Smooth muscle cell (in vitro differentiated cells): Measurements from ENCODE around the gene SCO1. TPM values are rescaled to one million over a fixed set of nuclear protein-coding genes. Genes with fewer than 3 reads are reported as not detected.

Experiments
- DNase-seq: peaks from one replicate; lab custom pipeline; 2025; ENCODE audit not compliant: unreplicated experiment; lab: John Stamatoyannopoulos, UW
- H2AFZ ChIP-seq: fragments of 200-600 bp; sonication (generic); 2 replicates; pipeline ENCODE4 v1.6.0; 2016; ENCODE audit warnings: antibody characterized with exemption, low read depth, mild to moderate bottlenecking
- H3F3A ChIP-seq: fragments of 200-600 bp; sonication (generic); 2 replicates; pipeline ENCODE4 v1.6.0; 2017; ENCODE audit warnings: antibody characterized with exemption, low read depth
- H3K27ac ChIP-seq: fragments of 200-600 bp; sonication (generic); 2 replicates; pipeline ENCODE4 v1.5.1; 2016; ENCODE audit warnings: low read depth, mild to moderate bottlenecking
- H3K27me3 ChIP-seq: fragments of 200-600 bp; sonication (generic); 2 replicates; pipeline ENCODE4 v1.6.1; 2016; ENCODE audit warnings: low read depth, mild to moderate bottlenecking
- H3K36me3 ChIP-seq: fragments of 200-600 bp; sonication (generic); 2 replicates; pipeline ENCODE4 v1.5.1; 2016; ENCODE audit warnings: low read depth
- H3K4me1 ChIP-seq: fragments of 200-600 bp; sonication (generic); 2 replicates; pipeline ENCODE4 v1.5.1; 2016; ENCODE audit warnings: low read depth
- H3K4me2 ChIP-seq: fragments of 200-600 bp; sonication (generic); 2 replicates; pipeline ENCODE4 v1.6.0; 2016; ENCODE audit warnings: mild to moderate bottlenecking
- H3K4me3 ChIP-seq: fragments of 200-600 bp; sonication (generic); 2 replicates; pipeline ENCODE4 v1.5.1; 2016; ENCODE audit warnings: mild to moderate bottlenecking
- H3K79me2 ChIP-seq: fragments of 200-600 bp; sonication (generic); 2 replicates; pipeline ENCODE4 v1.6.0; 2016; ENCODE audit warnings: low read depth, mild to moderate bottlenecking
- H3K9ac ChIP-seq: fragments of 200-600 bp; sonication (generic); 2 replicates; pipeline ENCODE4 v1.6.0; 2016; ENCODE audit warnings: low read depth
- H3K9me3 ChIP-seq: fragments of 200-600 bp; sonication (generic); replicated peaks from 2 replicates; pipeline ENCODE4 v1.5.1; 2016; ENCODE audit warnings: low read depth
- H4K20me1 ChIP-seq: fragments of 200-600 bp; sonication (generic); 2 replicates; pipeline ENCODE4 v1.6.0; 2016; ENCODE audit warnings: low read depth
- whole genome bisulfite sequencing: methylation state at CpG from one replicate; pipeline ENCODE4 v1.1.7; 2016; ENCODE audit warnings: low lambda C conversion rate; 5-methylcytosine and 5-hydroxymethylcytosine counted together
- polyA plus RNA-seq: library from polyadenylated mRNA; unstranded; fragments of >200 nt; fragmentation: Nextera tagmentation; extraction: Ambion mirVana; gene quantifications from 2 replicates; pipeline ENCODE4 v1.2.1, GENCODE V29; 2016
- total RNA-seq: library from RNA; depleted of rRNA; stranded (reverse); fragments of >200 nt; gene quantifications from 2 replicates; pipeline ENCODE4 v1.2.3, GENCODE V29; 2014
- TF ChIP-seq, protein P1 (sequence below): fragments of 200-600 bp; sonication (generic); IDR thresholded peaks from 2 replicates; pipeline ENCODE4 v1.5.1; 2017; ENCODE audit warnings: borderline replicate concordance, mild to moderate bottlenecking, antibody characterized with exemption; ENCODE audit not compliant: insufficient read depth, poor library complexity, severe bottlenecking

The SCO1 gene
- total and polyA plus RNA-seq, 2 experiments from 2014 or later = 25.9 to 28.3 TPM

DNA sequence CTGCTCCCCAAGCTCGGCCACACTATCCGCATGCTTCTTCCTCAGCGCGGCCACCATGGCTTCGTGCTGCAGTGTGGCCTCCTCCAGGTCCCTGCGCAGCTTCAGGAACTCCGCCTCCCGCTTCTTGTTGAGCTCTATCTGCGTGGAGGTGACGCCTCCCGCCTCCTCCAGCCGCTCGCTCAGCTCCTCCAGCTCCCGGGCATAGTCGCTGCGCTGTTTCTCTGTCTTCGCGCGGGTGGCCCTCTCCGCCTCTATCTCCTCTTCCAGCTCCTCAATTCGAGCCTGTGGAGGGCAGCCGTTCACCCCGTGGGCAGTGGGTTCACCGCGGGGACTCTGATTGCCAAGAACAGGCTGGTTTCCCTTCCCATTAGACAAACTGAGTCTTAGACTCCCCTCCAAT, 59.2 kb downstream of the SCO1 start:
- Histone ChIP-seq H3K4me1 (no peaks in the 10 kb centered on the region), H3K9me3 (no peaks in the 10 kb centered on the region), H3K9ac (no peak overlapping the region), H3K4me3 (no peak overlapping the region), H3K27me3 (no peaks in the 10 kb centered on the region), H3K79me2 (no peaks in the 10 kb centered on the region), H2AFZ (no peak overlapping the region), H3K27ac (no peak overlapping the region), H3F3A (no peaks in the 10 kb centered on the region), H4K20me1 (no peaks in the 10 kb centered on the region), H3K36me3 (no peaks in the 10 kb centered on the region), H3K4me2 (no peak overlapping the region)
- TF ChIP-seq, protein P1, sequence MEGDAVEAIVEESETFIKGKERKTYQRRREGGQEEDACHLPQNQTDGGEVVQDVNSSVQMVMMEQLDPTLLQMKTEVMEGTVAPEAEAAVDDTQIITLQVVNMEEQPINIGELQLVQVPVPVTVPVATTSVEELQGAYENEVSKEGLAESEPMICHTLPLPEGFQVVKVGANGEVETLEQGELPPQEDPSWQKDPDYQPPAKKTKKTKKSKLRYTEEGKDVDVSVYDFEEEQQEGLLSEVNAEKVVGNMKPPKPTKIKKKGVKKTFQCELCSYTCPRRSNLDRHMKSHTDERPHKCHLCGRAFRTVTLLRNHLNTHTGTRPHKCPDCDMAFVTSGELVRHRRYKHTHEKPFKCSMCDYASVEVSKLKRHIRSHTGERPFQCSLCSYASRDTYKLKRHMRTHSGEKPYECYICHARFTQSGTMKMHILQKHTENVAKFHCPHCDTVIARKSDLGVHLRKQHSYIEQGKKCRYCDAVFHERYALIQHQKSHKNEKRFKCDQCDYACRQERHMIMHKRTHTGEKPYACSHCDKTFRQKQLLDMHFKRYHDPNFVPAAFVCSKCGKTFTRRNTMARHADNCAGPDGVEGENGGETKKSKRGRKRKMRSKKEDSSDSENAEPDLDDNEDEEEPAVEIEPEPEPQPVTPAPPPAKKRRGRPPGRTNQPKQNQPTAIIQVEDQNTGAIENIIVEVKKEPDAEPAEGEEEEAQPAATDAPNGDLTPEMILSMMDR = no peak
- WGBS = 94% methylated on average over 25 of the region's 25 CpGs
- DNase-seq = no peak

DNA sequence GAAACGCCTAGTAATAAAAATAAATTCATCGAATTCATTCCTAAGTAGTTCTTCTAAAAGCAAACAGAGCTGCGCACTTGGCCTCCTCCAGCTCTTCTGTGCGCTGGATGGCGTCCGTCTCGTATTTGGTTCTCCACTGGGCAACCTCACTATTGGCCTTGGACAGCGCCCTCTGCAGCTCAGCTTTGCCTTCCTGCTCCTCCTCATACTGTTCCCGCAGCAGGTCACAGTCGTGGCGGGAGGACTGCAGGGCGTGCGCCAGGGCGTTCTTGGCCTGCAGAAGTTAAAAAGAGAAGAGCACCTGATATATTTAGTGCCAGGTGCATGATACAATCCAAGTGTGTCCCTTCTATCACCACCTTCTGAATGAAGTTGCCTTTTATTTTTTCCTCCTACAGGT, 62.0 kb downstream of the SCO1 start:
- no peak overlapping the region for H3K27ac ChIP-seq
- TF ChIP-seq, protein P1 = no peak
- H3K4me1 ChIP-seq = no peaks in the 10 kb centered on the region
- H3F3A ChIP-seq = no peaks in the 10 kb centered on the region
- H3K4me3 ChIP-seq = no peak overlapping the region
- H2AFZ ChIP-seq = no peak overlapping the region
- H3K9ac ChIP-seq = no peak overlapping the region
- no peak overlapping the region for H3K4me2 ChIP-seq
- H3K9me3 ChIP-seq = no peaks in the 10 kb centered on the region
- no peak for DNase-seq
- H3K27me3 ChIP-seq = no peaks in the 10 kb centered on the region
- H4K20me1 ChIP-seq = no peaks in the 10 kb centered on the region
- H3K36me3 ChIP-seq = no peaks in the 10 kb centered on the region
- WGBS = 88% methylated on average over 14 of the region's 14 CpGs
- H3K79me2 ChIP-seq = no peaks in the 10 kb centered on the region

DNA sequence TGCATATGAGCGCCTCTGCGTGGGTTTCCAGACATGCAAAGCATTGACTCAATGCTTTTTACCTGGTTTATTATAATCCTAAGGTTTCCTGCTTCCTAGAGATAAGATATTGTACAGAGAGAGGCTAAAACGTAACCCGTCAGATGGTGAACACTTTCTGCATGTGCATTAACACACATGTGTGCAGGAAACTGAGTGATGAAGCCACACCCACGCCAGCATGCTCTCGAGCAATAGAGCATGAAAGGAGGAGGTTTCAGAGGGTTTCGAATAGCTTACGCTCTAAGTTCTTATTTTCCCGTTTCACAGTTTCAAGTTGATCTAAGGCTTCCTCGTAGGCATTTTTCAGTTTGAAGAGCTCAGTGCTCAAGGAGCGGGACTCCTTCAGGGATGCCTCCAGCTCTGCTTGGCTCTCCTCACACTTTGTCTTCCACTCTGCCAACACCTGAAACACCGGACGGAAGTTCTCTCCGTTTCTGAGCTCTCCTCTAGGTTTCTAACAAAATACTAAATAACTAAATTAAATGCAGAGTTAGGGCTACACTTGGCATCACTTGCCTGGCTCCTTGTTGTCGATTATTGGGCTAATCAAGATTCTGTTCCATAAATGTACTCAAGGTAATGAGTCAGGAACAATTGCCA, 63.5 kb downstream of the SCO1 start:
- H3K4me1 ChIP-seq = no peaks in the 10 kb centered on the region
- TF ChIP-seq, protein P1 = no peak
- H3F3A ChIP-seq = no peaks in the 10 kb centered on the region
- DNase-seq = no peak
- no peak overlapping the region for H3K4me3 ChIP-seq
- H3K9me3 ChIP-seq = no peaks in the 10 kb centered on the region
- H3K36me3 ChIP-seq = no peaks in the 10 kb centered on the region
- no peak overlapping the region for H2AFZ ChIP-seq
- no peaks in the 10 kb centered on the region for H3K79me2 ChIP-seq
- no peak overlapping the region for H3K9ac ChIP-seq
- no peak overlapping the region for H3K27ac ChIP-seq
- no peaks in the 10 kb centered on the region for H4K20me1 ChIP-seq
- no peaks in the 10 kb centered on the region for H3K27me3 ChIP-seq
- no peak overlapping the region for H3K4me2 ChIP-seq
- 96% methylated on average over 15 of the region's 15 CpGs for WGBS

DNA sequence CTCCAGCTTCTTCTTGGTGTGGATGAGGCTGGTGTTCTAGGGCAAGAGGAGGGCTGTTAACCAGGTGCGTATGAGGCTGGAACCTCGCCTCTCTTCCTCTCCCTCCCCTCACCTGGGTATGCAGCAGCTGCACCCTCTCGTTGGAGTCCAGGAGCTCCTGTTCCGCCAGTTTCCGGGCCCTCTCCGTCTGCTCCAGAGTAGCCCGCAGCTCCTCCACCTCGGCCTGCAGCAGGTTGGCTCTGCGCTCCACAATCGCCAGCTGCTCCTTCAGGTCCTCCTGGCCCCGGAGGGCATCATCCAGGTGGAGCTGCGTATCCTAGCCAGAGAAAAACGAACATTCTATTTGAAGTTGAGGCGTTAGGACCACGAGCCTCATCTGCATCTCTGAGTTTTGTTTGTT, 65.6 kb downstream of the SCO1 start:
- TF ChIP-seq, protein P1 = no peak
- Histone ChIP-seq H3K27ac (no peak overlapping the region), H2AFZ (no peak overlapping the region), H3K4me2 (no peak overlapping the region), H3K27me3 (no peaks in the 10 kb centered on the region), H3F3A (no peaks in the 10 kb centered on the region), H3K79me2 (no peaks in the 10 kb centered on the region), H4K20me1 (no peaks in the 10 kb centered on the region), H3K4me1 (no peaks in the 10 kb centered on the region), H3K4me3 (no peak overlapping the region), H3K36me3 (no peaks in the 10 kb centered on the region), H3K9ac (no peak overlapping the region), H3K9me3 (no peaks in the 10 kb centered on the region)
- WGBS = 92% methylated on average over 14 of the region's 15 CpGs
- no peak for DNase-seq
